Ovary (tissue), 9 donors: ENCODE results near the gene CAPN15. TPM values are rescaled to one million over a fixed set of nuclear protein-coding genes. Genes with fewer than 3 reads are reported as not detected.

Experiments used
- DNase-seq, 5 donors: peaks; one replicate each; pipeline ENCODE4 v3.0.0-alpha.2; 2019 to 2020
- H3K27ac ChIP-seq, 2 donors: fragments of 200-600 bp; one replicate each; pipeline versions ENCODE4 v1.5.1 to v1.8.0; 2019 to 2022
- H3K27me3 ChIP-seq: fragments of 200-600 bp; one replicate; pipeline ENCODE4 v1.8.0; 2022
- H3K36me3 ChIP-seq: fragments of 200-600 bp; sonication (generic); one replicate; pipeline ENCODE4 v1.5.1; 2019
- H3K4me1 ChIP-seq: one replicate; pipeline ENCODE4 v1.8.1; 2013; ENCODE audit warnings: mild to moderate bottlenecking, moderate library complexity; ENCODE audit not compliant: insufficient read depth
- H3K4me3 ChIP-seq: fragments of 200-600 bp; sonication (generic); one replicate; pipeline ENCODE4 v1.5.1; 2017
- H3K9me3 ChIP-seq, 2 donors: fragments of 200-600 bp in 1 of 2; sonication (generic) in 1 of 2; one replicate each; pipeline versions ENCODE4 v1.5.1 to v1.8.1; 2013 to 2019; ENCODE audit warnings: mild to moderate bottlenecking in 1 of 2, moderate library complexity in 1 of 2
- EP300 ChIP-seq: sonication (generic); formaldehyde crosslinking; IDR thresholded peaks from one replicate; pipeline ENCODE4 v1.6.1; 2017; ENCODE audit warnings: antibody characterized with exemption
- POLR2A ChIP-seq: fragments of 450-650 bp; IDR thresholded peaks from one replicate; pipeline ENCODE4 v1.6.1; 2017; ENCODE audit warnings: antibody characterized with exemption, mild to moderate bottlenecking, moderate library complexity
- WGBS, 3 donors: extraction: QIAGEN DNeasy Blood & Tissue Kit in 1 of 3; methylation state at CpG; one replicate each; pipeline versions ENCODE4 v1.1.5 to v1.1.7; 2013 to 2017; 5-methylcytosine and 5-hydroxymethylcytosine counted together
- intact Hi-C, 4 donors: fragments of 100-400 bp; cut with DNase I; formaldehyde crosslinking; loops; one replicate each; pipeline versions ENCODE4 v1.11.0 to v1.15.1; 2022 to 2023
- polyA plus RNA-seq, 2 donors: library from polyadenylated mRNA; stranded (reverse); fragments of 200-250 nt in 1 of 2; fragments of 350-450 nt in 1 of 2; fragmentation: Illumina TruSeq in 1 of 2; extraction: RNeasy Lipid Tissue Mini Kit (QIAGEN cat#74804) in 1 of 2; gene quantifications; one replicate each; pipeline ENCODE4 v1.2.3, GENCODE V29; 2013 to 2014
- total RNA-seq, 7 donors: library from RNA; depleted of rRNA in 2 of 7; stranded (reverse); fragments of >200 nt in 2 of 7; fragmentation: NEBNext Ultra II Directional in 3 of 7; extraction: Animal tissue kit (Norgen Biotek cat#: 25700) in 3 of 7; gene quantifications; one replicate each; pipeline versions ENCODE4 v1.1.0 to v1.2.4, GENCODE V29; 2016 to 2023
- TF ChIP-seq, protein P1 (sequence below), 3 donors: fragments of 450-650 bp in 2 of 3; fragments of 200-600 bp in 1 of 3; IDR thresholded peaks; one replicate each; pipeline versions ENCODE4 v1.5.1 to v1.8.0; 2016 to 2022; ENCODE audit warnings: antibody characterized with exemption in 3 of 3, mild to moderate bottlenecking in 1 of 3
- donor health status: DM: no; HTN: no; CAD: no; lungs with moderate emphysema.
- donor health status: DM: no; HTN: no; CAD: no.
- donor health status: Bipolar disorder and iron deficiency.
- donor health status: DM: yes; HTN: yes; CAD: no.
- donor health status: DM: no; HTN: no; CAD: no.
- donor health status: DM: yes; HTN: yes; CAD: no.

The CAPN15 gene
- total and polyA plus RNA-seq, 9 donors = 1.6 to 38.9 (median 25.0) TPM

DNA sequence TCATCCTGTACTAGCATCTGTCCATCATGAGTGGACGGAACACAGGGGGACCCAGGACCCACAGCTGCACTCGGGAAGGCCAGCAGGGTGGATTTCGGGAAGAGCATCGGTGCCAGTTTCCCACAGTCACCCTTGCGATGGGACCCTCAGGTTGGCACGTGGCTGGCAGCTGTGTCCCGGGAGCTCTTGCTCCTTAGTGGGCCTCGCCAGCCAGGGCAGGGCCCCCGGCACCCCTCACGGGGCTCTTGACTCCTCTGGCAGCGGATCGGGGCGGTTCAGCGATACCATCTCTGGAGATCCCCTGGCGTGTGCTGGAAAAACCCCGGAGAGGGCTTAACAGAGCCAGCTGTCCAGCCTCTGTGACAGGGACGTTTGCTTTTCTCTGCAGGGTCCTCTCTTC is 9.2 kb downstream of the CAPN15 start:
- no peaks in the 10 kb centered on the region for H3K27me3 ChIP-seq
- no peak for DNase-seq
- TF ChIP-seq POLR2A (no peak), EP300 (no peak)
- TF ChIP-seq, protein P1, sequence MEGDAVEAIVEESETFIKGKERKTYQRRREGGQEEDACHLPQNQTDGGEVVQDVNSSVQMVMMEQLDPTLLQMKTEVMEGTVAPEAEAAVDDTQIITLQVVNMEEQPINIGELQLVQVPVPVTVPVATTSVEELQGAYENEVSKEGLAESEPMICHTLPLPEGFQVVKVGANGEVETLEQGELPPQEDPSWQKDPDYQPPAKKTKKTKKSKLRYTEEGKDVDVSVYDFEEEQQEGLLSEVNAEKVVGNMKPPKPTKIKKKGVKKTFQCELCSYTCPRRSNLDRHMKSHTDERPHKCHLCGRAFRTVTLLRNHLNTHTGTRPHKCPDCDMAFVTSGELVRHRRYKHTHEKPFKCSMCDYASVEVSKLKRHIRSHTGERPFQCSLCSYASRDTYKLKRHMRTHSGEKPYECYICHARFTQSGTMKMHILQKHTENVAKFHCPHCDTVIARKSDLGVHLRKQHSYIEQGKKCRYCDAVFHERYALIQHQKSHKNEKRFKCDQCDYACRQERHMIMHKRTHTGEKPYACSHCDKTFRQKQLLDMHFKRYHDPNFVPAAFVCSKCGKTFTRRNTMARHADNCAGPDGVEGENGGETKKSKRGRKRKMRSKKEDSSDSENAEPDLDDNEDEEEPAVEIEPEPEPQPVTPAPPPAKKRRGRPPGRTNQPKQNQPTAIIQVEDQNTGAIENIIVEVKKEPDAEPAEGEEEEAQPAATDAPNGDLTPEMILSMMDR (IDR thresholded peaks at IDR 0.05) = no peak
- intact Hi-C loops = no loop called here
- no peaks in the 10 kb centered on the region for H3K9me3 ChIP-seq
- no peak overlapping the region for H3K27ac ChIP-seq
- peaks cover 7% of the 10 kb centered on the region for H3K4me1 ChIP-seq
- no peak overlapping the region for H3K4me3 ChIP-seq
- 92 to 94% (median 92%) methylated on average over 17 of the region's 17 CpGs for WGBS, 3 donors
- H3K36me3 ChIP-seq = no peaks in the 10 kb centered on the region

DNA sequence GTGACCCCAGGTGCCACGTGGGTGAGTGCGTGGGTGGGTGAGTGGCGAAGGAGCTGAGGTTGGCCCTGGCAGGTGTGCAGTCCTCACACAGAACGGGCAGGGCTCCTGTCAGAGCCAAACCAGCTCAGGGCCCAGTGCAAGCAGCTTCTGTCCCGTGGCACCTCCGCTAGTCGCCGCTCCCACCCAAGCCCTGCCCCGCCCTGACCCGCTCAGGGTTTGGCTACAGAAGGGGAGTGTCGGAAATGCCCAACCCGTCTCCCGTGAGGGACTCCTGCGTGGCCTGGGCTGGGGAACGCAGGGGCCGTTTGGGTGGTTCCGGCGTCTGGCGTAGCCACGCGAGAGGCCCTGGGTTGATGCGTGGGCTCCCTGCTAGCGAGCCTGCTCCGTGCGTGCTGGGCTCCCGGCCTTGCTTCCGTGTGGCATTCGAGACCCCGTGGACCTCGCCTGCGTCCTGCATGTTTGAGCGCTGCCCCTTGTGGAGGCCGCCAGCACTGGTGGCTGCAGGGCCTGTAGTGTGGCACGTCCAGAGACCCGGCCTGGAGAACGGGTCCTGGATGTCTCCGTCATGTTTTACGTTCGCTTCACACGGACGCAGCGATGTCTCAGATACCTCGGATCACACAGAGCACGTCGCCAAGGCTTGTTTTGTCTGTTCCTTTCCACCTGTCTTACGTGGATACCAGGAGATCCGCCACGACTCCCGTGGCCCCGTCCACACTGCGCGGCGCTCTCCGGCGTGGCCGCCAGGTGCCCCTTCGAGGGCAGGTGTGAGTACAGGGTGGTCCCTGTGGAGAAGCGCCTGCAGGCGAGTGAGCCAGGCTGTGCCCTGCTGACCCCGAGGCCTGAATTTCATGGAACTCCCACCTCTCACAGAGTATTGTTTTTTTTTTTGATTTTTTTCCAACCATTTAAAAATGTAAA is 10.2 kb downstream of the CAPN15 start:
- WGBS, 3 donors = 92 to 94% (median 92%) methylated on average over 57 to 60 of the region's 60 CpGs
- peaks cover 7% of the 10 kb centered on the region for H3K4me1 ChIP-seq
- TF ChIP-seq, protein P1 (IDR thresholded peaks at IDR 0.05) = no peak
- TF ChIP-seq EP300 (no peak), POLR2A (no peak)
- intact Hi-C loops = no loop called here
- no peaks in the 10 kb centered on the region for H3K36me3 ChIP-seq
- H3K27ac ChIP-seq = no peak overlapping the region
- H3K4me3 ChIP-seq = no peak overlapping the region
- H3K27me3 ChIP-seq = no peaks in the 10 kb centered on the region
- H3K9me3 ChIP-seq = no peaks in the 10 kb centered on the region
- no peak for DNase-seq

DNA sequence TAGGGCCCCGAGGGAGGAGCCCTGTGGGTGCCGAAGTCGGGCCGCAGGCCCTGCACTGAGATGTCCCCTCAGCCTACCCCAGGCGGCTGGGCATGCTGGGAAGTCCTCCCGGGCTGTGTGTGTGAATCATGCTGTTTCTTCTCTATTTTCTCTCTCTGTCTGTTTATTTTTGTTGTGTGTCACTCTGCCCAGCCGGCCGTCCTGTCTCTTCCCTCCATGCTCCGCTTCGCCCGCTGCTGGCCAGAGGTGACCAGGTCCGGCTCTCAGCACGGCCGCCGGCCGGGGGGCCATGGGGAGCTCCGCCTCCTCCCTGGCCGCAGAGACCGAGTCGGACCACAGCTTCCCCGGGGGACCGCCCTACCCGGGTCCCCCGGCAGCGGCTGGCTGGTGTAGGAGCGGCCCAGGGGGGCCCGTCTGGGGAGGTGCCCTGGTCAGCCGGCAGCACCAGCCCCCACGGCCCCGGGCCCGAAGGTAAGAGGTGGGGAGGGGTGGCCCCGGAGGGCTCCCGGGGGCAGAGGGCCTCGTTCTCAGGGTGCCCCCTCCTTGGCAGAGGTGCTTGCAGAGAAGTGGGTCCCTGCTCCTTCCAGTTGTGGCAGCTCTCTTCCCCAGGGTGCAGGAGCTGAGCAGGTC is 12.5 kb downstream of the CAPN15 start:
- Histone ChIP-seq H3K36me3 (no peaks in the 10 kb centered on the region), H3K27ac (no peak overlapping the region), H3K9me3 (no peaks in the 10 kb centered on the region), H3K4me3 (no peak overlapping the region), H3K27me3 (no peaks in the 10 kb centered on the region), H3K4me1 (no peaks in the 10 kb centered on the region)
- intact Hi-C loops = loop anchor here in 2 of 4 donors (10.0 kb wide), 1 partner anchor 125 kb away; the partner anchor contains the start of gene RHOT2 (in 2 of the 2)
- no peak for TF ChIP-seq EP300
- TF ChIP-seq POLR2A = no peak
- TF ChIP-seq, protein P1 (IDR thresholded peaks at IDR 0.05) = no peak
- 81 to 85% (median 83%) methylated on average over 30 to 34 of the region's 34 CpGs for WGBS, 3 donors
- DNase-seq = no peak

DNA sequence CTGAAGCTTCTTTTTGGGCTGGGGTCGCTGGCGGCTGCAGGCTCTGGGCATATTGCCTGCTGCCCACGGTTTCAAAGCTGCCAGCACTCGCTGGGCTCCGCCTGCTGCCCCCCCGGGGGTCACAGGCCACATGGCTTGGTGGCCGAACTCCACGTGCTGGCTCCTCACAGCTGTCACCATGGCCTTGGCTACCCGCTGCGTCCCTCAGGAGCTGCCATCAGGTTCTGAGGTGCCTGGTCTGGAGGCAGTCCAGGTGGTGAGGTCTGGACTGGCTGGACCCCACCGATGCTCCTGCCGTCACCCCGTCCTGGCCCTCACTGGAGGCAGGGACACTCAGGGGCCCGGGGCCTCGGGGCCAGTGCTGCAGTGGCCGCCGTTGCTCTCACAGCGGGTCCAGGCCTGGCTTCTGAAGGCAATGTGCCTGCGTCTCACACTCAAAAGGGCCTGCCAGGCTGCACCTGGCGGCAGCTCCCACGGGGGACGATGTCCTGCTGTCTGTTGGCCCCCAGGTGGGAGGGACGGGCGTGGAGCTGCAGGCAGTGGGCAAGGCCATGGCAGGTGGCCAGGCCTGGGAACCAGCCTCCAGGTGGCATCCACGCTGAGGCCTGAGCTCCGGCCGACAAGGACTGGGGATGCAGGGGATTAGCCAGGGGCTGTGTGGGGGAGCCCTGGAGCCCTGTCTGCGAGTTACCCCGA is 13.3 kb downstream of the CAPN15 start:
- no peak for DNase-seq
- Histone ChIP-seq H3K4me1 (no peaks in the 10 kb centered on the region), H3K27me3 (no peaks in the 10 kb centered on the region), H3K4me3 (no peak overlapping the region), H3K36me3 (no peaks in the 10 kb centered on the region), H3K27ac (no peak overlapping the region), H3K9me3 (no peaks in the 10 kb centered on the region)
- TF ChIP-seq, protein P1 (IDR thresholded peaks at IDR 0.05) = no peak
- TF ChIP-seq EP300 = no peak
- TF ChIP-seq POLR2A = no peak
- intact Hi-C loops = loop anchor here in 2 of 4 donors (10.0 kb wide), 1 partner anchor 124 kb away; the partner anchor contains the start of gene RHOT2 (in 2 of the 2)
- 76 to 86% (median 82%) methylated on average over 24 to 29 of the region's 29 CpGs for whole genome bisulfite sequencing, 3 donors
